ENCODE data around the gene SUPT20HL2. TPM values are rescaled to one million over a fixed set of nuclear protein-coding genes. Genes with fewer than 3 reads are reported as not detected.

SUPT20HL2 gene
- polyA plus RNA-seq, 1 of the 3 experiments (the other 2 are of a cell fraction), result not detected

DNA sequence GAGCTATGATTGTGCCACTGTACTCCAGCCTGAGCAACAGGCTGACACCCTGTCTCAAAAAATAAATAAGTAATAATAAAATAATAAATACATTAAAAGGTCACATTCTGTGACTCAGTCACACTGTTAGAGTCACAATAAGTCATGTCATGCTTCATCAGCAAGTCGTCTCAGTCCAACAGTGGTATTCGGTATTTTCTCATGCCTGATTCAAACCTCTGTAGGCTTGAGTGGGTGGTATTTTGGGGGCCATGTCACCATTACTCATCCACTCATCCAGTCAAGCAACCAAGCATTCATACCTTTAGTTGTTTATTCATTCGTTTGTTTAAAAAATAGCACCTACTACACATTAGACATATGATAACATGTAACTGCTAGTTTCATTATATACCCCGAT is 46.9 kb downstream of the SUPT20HL2 start:
- no peak overlapping the region for H3K4me2 ChIP-seq
- no peaks in the 10 kb centered on the region for H3K9me3 ChIP-seq
- H3K79me2 ChIP-seq (ENCODE audit: insufficient read depth), result no peaks in the 10 kb centered on the region
- no peak overlapping the region for H3K4me3 ChIP-seq (ENCODE audit: low read depth in 2 of 2, low read length in 1 of 2)
- H3K9ac ChIP-seq, result no peak overlapping the region
- H3K27me3 ChIP-seq (ENCODE audit: insufficient read depth), result peaks cover 16% of the 10 kb centered on the region; the same call in 1 of the 2 replicates
- H2AFZ ChIP-seq (ENCODE audit: low read depth), result no peak overlapping the region
- 23% methylated on average over 4 of the region's 4 CpGs for WGBS (ENCODE audit: low lambda C conversion rate)
- no peak overlapping the region for H3K27ac ChIP-seq (ENCODE audit: low read depth in 2 of 2, low read length in 1 of 2)
- no peaks in the 10 kb centered on the region for H3K9me2 ChIP-seq
- no peaks in the 10 kb centered on the region for H3K36me3 ChIP-seq (replicated peaks in 1 of 2; ENCODE audit: control insufficient read depth in 1 of 2, insufficient read depth in 2 of 2, low read length in 1 of 2)
- H3F3A ChIP-seq (replicated peaks; ENCODE audit: insufficient read depth), result no peaks in the 10 kb centered on the region
- no peaks in the 10 kb centered on the region for H3K4me1 ChIP-seq (ENCODE audit: control insufficient read depth in 1 of 2, insufficient read depth in 2 of 2, low read depth in 1 of 2, low read length in 1 of 2)
- no peak for DNase-seq
- H4K20me1 ChIP-seq (ENCODE audit: insufficient read depth), result no peaks in the 10 kb centered on the region
- POLR2A ChIA-PET, result no interaction called here
- CTCF ChIA-PET, result interaction anchor here (1.6 kb wide), 1 partner anchor 7 kb away, joined by 6 read pairs; no protein-coding TSS in a partner anchor
- TF ChIP-seq JUND (IDR thresholded peaks at IDR 0.05), result no peak

DNA sequence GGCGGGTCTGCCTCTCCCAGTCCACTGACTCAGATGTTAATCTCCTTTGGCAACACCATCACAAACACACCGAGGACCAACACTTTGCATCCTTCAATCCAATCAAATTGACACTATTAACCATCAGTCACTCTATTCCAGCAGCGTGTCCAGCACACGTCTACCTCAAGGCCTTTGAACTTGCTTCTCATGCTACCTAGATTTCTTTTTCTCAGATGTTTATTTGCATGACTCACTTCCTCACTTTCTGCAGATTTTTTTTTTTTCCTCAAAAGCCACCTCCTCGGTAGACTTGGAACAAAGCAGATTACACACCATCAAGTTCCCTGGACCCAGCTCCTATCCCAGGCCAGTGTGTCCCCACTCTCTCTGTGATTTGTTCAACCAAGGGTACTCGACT is 49.5 kb downstream of the SUPT20HL2 start:
- TF ChIP-seq POLR2AphosphoS5 (IDR thresholded peaks at IDR 0.05; ENCODE audit: low read depth, low read length) (no peak), NRF1 (IDR thresholded peaks at IDR 0.05; ENCODE audit: low read depth, low read length) (no peak), EP300 (IDR thresholded peaks at IDR 0.05; ENCODE audit: borderline replicate concordance in 1 of 2, low read depth in 1 of 2, low read length in 1 of 2) (no peak), CHD2 (IDR thresholded peaks at IDR 0.05; ENCODE audit: low read length, partially characterized antibody) (no peak)

DNA sequence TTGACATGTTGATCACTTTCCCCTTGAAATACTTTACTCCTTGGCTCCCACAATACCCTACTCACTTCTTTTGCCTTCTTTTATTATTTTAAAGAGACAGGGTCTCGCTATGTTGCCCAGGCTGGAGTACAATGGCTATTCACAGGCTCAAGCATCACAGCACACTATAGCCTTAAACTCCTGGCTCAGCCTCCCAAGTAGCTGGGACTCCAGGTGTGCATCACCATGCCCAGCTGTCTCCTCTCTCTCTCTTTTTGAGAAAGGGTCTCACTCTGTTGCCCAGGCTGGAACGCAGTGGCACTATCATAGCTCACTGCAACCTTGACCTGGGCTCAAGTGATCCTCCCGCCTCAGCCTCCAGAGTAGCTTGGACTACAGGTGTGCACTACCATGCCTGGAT is 51.6 kb downstream of the SUPT20HL2 start:
- H3K9me3 ChIP-seq, result no peaks in the 10 kb centered on the region
- POLR2A ChIA-PET, result no interaction called here

More for the DNA sequence above, 49.5 kb downstream of the SUPT20HL2 start:
- H2AFZ ChIP-seq (ENCODE audit: low read depth), result no peak overlapping the region
- H3K4me2 ChIP-seq, result no peak overlapping the region
- H3K27me3 ChIP-seq (ENCODE audit: insufficient read depth), result peaks cover 8% of the 10 kb centered on the region; the same call in 1 of the 2 replicates
- H3K27ac ChIP-seq (ENCODE audit: low read depth in 2 of 2, low read length in 1 of 2), result no peak overlapping the region
- no peaks in the 10 kb centered on the region for H3K79me2 ChIP-seq (ENCODE audit: insufficient read depth)
- H4K20me1 ChIP-seq (ENCODE audit: insufficient read depth), result no peaks in the 10 kb centered on the region
- no peaks in the 10 kb centered on the region for H3K4me1 ChIP-seq (ENCODE audit: control insufficient read depth in 1 of 2, insufficient read depth in 2 of 2, low read depth in 1 of 2, low read length in 1 of 2)
- H3F3A ChIP-seq (replicated peaks; ENCODE audit: insufficient read depth), result no peaks in the 10 kb centered on the region
- DNase-seq, result no peak
- H3K9ac ChIP-seq, result no peak overlapping the region
- no peaks in the 10 kb centered on the region for H3K36me3 ChIP-seq (replicated peaks in 1 of 2; ENCODE audit: control insufficient read depth in 1 of 2, insufficient read depth in 2 of 2, low read length in 1 of 2)
- WGBS (ENCODE audit: low lambda C conversion rate), result 30% methylated on average over 6 of the region's 6 CpGs
- no peaks in the 10 kb centered on the region for H3K9me2 ChIP-seq
- no peaks in the 10 kb centered on the region for H3K9me3 ChIP-seq
- ChIA-PET POLR2A (no interaction called here), CTCF (interaction anchor here (1.1 kb wide), 1 partner anchor 22 kb away, joined by 3 read pairs; no protein-coding TSS in a partner anchor)
- H3K4me3 ChIP-seq (ENCODE audit: low read depth in 2 of 2, low read length in 1 of 2), result no peak overlapping the region

More for the DNA sequence above, 51.6 kb downstream of the SUPT20HL2 start:
- Histone ChIP-seq H3F3A (replicated peaks; ENCODE audit: insufficient read depth) (no peaks in the 10 kb centered on the region), H3K9ac (no peak overlapping the region), H4K20me1 (ENCODE audit: insufficient read depth) (no peaks in the 10 kb centered on the region), H3K27ac (ENCODE audit: low read depth in 2 of 2, low read length in 1 of 2) (no peak overlapping the region), H3K4me3 (ENCODE audit: low read depth in 2 of 2, low read length in 1 of 2) (no peak overlapping the region), H3K4me1 (ENCODE audit: control insufficient read depth in 1 of 2, insufficient read depth in 2 of 2, low read depth in 1 of 2, low read length in 1 of 2) (no peaks in the 10 kb centered on the region), H3K36me3 (replicated peaks in 1 of 2; ENCODE audit: control insufficient read depth in 1 of 2, insufficient read depth in 2 of 2, low read length in 1 of 2) (no peaks in the 10 kb centered on the region), H3K79me2 (ENCODE audit: insufficient read depth) (no peaks in the 10 kb centered on the region), H3K9me2 (no peaks in the 10 kb centered on the region), H2AFZ (ENCODE audit: low read depth) (no peak overlapping the region), H3K4me2 (no peak overlapping the region), H3K27me3 (ENCODE audit: insufficient read depth) (no peaks in the 10 kb centered on the region; the same call in 1 of the 2 replicates)
- CTCF ChIA-PET, result no interaction called here
- DNase-seq, result no peak
- WGBS (ENCODE audit: low lambda C conversion rate), result 32% methylated on average over 3 of the region's 3 CpGs
- TF ChIP-seq NRF1 (IDR thresholded peaks at IDR 0.05; ENCODE audit: low read depth, low read length), result no peak
- no peak for TF ChIP-seq NFIC (IDR thresholded peaks at IDR 0.05; ENCODE audit: borderline replicate concordance)
- no peak for TF ChIP-seq EZH2phosphoT487 (IDR thresholded peaks at IDR 0.05; ENCODE audit: borderline replicate concordance, low read depth)
- no peak for TF ChIP-seq MEF2A (IDR thresholded peaks at IDR 0.05; ENCODE audit: borderline replicate concordance, low read depth)

Other genes starting within 250 kb of the SUPT20HL2 start
- 9.0 and 11.9 TPM in 2 replicates for gene ZFX, start 164.3 kb downstream of the SUPT20HL2 start, polyA plus RNA-seq (2012; rRNA removed)
- not detected in 2 replicates for gene SUPT20HL1, start 46.6 kb upstream of the SUPT20HL2 start, polyA plus RNA-seq (2012; rRNA removed)
- gene PDK3, start 151.2 kb upstream of the SUPT20HL2 start, polyA plus RNA-seq (2012; rRNA removed), result 2.5 and 3.1 TPM in 2 replicates

Measured in SK-N-SH (cell line).